Measurements from ENCODE around the gene TEFM. TPM values are rescaled to one million over a fixed set of nuclear protein-coding genes. Genes with fewer than 3 reads are reported as not detected.

Gene TEFM
- total RNA-seq, 3 donors from 2014 or later = 16.1 to 18.3 (median 16.3) TPM

DNA sequence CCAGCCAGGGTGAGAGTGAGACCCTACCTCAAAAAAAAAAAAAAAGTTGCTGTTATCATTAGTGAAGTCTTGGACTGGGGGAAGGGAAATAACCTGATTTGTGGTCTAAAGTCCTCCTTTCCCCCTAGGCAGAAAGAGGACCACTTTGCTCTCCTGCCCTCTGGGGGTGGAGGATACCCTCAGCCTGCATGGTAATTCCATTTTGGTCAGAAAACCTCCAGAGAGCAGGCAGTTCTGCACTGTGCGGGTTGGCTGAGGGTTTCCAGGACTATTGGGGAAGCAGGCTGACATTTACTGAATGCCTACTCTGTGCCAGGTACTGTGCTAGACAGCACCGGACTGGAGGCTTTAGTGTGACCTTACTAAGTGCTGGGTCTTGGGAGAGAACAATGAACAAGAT, 18.3 kb upstream of the TEFM start:
- intact Hi-C loops (cut with DNase I, micrococcal nuclease) = no loop called here
- Histone ChIP-seq H3K36me3 (ENCODE audit: low read depth) (no peaks in the 10 kb centered on the region), H3K9me3 (no peaks in the 10 kb centered on the region), H3K4me3 (no peak overlapping the region), H3K4me1 (ENCODE audit: low read depth) (peaks cover 14% of the 10 kb centered on the region)
- DNase-seq = no peak
- no peak for TF ChIP-seq CTCF (IDR thresholded peaks at IDR 0.05)
- ATAC-seq = no peak

DNA sequence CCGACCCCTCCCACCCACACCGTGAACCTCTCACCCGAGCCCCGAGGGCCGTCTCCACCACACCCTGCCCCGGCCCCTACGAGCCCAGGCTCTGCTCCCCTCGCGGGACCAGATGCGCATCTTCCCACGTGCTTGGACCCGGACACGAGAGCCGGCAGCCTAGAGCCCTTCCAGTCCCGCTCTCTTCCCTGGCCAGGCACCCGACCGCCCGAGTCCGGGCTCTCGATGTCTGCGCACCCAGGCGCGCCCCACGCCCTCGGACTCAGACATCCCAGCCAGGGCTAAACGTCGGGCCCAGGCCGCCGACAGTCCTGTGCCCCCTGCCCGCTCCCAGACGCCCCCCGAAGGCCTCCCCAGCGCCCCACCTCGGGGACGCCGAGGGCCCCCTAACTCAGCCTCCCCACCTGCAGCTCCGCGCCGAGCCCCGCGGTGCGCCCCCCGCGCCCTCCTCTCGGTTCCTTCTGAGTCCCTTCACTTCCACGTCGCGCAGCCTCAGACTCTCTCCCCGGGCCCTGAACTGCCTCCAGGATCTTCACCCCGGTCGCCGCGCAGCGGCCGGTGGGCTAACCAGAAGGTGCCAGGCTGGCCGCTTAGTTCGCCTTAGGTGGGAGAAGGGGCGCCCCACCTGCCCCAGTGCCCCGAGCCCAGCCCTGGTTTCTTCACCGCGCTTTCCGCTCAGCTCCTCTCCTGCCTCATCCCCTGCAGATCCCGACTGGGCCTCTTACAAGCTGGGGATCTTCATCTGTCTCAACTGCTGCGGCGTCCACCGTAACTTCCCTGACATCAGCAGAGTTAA, 16.4 kb upstream of the TEFM start:
- intact Hi-C loops (cut with DNase I, micrococcal nuclease) = no loop called here
- TF ChIP-seq CTCF (IDR thresholded peaks at IDR 0.05) = no peak
- H3K4me1 ChIP-seq (ENCODE audit: low read depth) = peaks cover 14% of the 10 kb centered on the region
- no peaks in the 10 kb centered on the region for H3K36me3 ChIP-seq (ENCODE audit: low read depth)
- DNase-seq = peak in 2 of 3 donors; percentile 49 to 60
- H3K4me3 ChIP-seq = peak overlapping the region; percentile 22
- H3K9me3 ChIP-seq = no peaks in the 10 kb centered on the region
- ATAC-seq = peak; percentile 60

- ATAC-seq (peak; percentile 93), DNase-seq (peak; percentile 70 to 83 (median 72))
- no peak for TF ChIP-seq CTCF (IDR thresholded peaks at IDR 0.05)
- H3K9me3 ChIP-seq = no peaks in the 10 kb centered on the region
- no peaks in the 10 kb centered on the region for H3K36me3 ChIP-seq (ENCODE audit: low read depth)
- peaks cover 14% of the 10 kb centered on the region for H3K4me1 ChIP-seq (ENCODE audit: low read depth)
- intact Hi-C loops (cut with DNase I, micrococcal nuclease) = no loop called here
- peak within 1 kb of the TSS; percentile 22 for H3K4me3 ChIP-seq
Observed at GRCh38 chr17:30921544-30922196, 15.6 kb upstream of the TEFM start, which contains the start of gene ADAP2. ADAP2 (plus strand) TSS chr17:30921945; CDS start chr17:30922015, 70 bp downstream.

DNA sequence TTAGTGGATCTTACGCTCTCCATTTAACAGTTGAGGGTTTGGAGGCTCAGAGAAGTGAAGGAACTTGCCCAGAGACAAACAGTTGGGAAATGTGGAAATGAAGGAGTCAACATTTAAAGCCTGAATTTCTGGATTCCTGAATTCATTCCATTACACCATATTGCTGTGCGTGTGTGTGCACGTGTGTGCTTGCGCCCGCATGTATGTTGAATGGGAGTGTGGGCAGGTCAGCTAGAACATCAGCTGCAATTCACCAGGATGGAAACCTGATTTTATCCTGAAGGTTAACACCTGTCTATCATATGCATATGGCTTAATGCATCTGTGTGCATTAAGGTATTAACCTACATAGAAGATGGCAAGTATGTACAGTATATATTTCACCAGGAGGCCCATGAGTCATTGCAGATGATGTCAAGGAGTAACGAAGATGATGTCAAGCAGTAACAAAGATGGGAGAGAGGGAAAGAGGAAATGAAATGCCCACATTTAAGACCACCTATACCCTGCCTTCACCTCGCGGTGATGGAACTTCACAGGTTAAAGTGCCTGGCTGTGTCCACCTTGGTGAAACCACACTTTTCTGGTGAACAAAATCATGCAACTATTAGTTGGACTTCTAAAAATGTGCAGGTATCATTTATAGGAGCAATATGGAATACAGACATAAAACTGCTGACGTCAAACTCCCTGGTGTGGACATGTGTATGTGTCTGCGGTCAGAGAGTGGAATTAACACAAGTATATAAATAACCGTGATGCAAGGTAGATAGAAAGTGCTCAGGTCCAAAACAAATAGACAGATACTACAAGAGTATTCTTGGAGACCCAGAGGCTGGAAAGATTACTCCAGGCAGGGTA, 14.9 kb upstream of the TEFM start:
- Histone ChIP-seq H3K9me3 (no peaks in the 10 kb centered on the region), H3K36me3 (ENCODE audit: low read depth) (no peaks in the 10 kb centered on the region), H3K4me3 (no peak overlapping the region), H3K4me1 (ENCODE audit: low read depth) (peaks cover 14% of the 10 kb centered on the region)
- ATAC-seq = peak; percentile 5
- no peak for TF ChIP-seq CTCF (IDR thresholded peaks at IDR 0.05)
- DNase-seq = no peak
- intact Hi-C loops (cut with DNase I, micrococcal nuclease) = no loop called here

- ATAC-seq = no peak
- no peaks in the 10 kb centered on the region for H3K36me3 ChIP-seq (ENCODE audit: low read depth)
- no peak overlapping the region for H3K4me3 ChIP-seq
- DNase-seq = no peak
- H3K4me1 ChIP-seq (ENCODE audit: low read depth) = peaks cover 14% of the 10 kb centered on the region
- H3K9me3 ChIP-seq = no peaks in the 10 kb centered on the region
- intact Hi-C loops (cut with DNase I, micrococcal nuclease) = no loop called here
- no peak for TF ChIP-seq CTCF (IDR thresholded peaks at IDR 0.05)
Observed at GRCh38 chr17:30920282-30920681, 14.2 kb upstream of the TEFM start.

Data from mucosa of descending colon (tissue), 3 donors.